Erythroblast (primary cell): Measurements from ENCODE around the gene NINL.
"Not testable (repeated sequence)": the region's sequence is repeated elsewhere in the genome, so short reads cannot be mapped to it uniquely, and the experiment has no call there.

ENCODE experiments used
- DNase-seq, 2 experiments: peaks; one replicate each; lab custom pipeline; 2025; lab: John Stamatoyannopoulos, UW
- GATA1 ChIP-seq: IDR thresholded peaks from 2 replicates; pipeline ENCODE4 v1.6.1; 2011; ENCODE audit warnings: low read depth, mild to moderate bottlenecking, control low read depth, low read length, moderate library complexity
- POLR2A ChIP-seq: IDR thresholded peaks from 2 replicates; pipeline ENCODE4 v1.6.1; 2011; ENCODE audit warnings: mild to moderate bottlenecking, low read length

Gene NINL

DNA sequence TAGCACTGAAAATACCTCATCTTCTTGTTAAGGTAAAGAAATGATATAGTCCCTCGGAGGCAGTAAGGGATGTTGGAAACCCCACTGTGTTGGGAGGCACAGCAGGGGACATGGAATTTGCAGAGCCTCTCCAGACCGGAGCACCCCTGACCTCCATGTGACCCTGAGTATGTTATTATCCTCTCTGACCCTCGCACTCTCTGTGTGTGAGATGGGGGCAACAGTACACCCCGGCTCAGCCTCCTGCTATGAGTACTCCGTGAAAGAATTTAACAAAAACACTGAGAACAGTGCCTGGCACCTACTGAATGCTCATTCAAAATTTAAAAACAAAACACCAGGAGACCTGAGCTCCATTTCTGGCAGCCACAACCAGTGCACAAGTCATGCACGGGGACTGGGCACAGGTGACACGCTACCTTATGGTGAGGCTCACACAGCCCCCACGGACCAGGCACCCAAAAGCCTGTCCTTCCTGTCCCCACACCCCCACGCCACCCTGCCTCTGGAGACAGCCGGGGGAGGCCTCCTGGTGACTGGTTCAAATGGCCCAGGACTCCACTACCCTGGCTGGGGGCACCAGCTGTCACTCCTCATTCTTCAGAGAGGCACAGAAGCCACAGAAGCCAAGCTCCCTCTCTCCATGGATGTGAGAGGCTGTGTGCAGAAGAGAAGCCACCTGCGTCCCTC lies 6.1 kb downstream of the NINL start:
- no peak for TF ChIP-seq GATA1
- no peak for TF ChIP-seq POLR2A
- DNase-seq: no peak

DNA sequence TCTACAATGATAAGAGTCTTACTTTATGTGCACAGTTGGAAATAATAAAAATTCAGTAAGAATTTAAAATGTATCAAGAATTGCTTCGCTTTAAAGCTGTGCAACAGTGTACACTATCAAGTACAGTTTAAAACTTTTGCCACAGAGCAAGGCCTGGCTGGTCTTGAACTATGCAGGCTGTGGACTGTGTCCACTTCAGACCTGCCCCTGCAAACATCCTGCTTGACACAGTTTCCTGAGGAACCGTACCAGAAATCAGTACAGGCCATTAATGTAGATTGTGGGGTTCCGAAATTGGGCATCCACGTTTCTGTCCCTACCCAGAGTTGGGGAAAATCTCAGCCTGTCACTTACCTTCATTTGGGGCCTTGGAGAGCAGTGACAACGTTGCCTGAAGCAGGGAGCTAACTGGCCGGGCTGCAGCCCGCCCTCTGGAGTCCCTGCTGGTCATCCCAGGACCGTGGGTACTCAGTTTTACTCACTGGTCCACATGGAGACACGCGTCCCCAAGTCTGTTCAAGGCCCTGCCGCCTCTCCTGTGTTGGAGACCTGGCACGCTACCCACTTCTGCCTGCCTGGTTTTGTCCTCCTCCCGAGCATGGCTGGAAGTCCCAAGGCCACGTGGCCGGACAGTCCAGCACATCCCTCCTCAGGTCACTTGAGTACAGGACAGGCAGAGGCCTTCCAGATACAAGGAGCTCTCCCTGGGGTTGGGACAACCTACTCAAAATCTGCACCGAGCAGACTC lies 8.4 kb downstream of the NINL start:
- TF ChIP-seq POLR2A (no peak), GATA1 (no peak)
- no peak for DNase-seq

- no peak for TF ChIP-seq GATA1
- TF ChIP-seq POLR2A: no peak
- DNase-seq: no peak
Measured at GRCh38 chr20:25574411-25574810, 10.9 kb downstream of the NINL start.

- TF ChIP-seq POLR2A (no peak), GATA1 (no peak)
Measured at GRCh38 chr20:25573288-25574251, 11.8 kb downstream of the NINL start.

DNA sequence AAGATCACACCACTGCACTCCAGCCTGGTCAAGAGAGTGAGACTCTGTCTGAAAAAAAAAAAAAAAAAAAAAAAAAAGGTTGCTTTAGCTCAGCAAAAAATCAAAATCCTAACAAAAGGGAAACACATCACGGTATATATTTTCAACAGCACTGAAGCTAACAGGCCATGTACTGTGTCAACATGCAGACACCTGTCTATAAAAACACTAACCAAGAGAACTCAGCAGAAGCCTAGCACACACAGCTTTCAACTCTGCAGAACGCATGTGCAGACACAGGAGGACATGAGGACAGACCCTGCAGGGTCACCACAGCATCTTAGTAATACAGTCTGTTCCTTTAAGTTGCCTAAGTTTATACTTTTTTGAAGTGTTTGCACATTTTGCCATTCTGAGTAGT lies 13.5 kb downstream of the NINL start:
- TF ChIP-seq POLR2A: no peak
- TF ChIP-seq GATA1: no peak
- no peak for DNase-seq

More at GRCh38 chr20:25573288-25574251, 11.8 kb downstream of the NINL start:
- no peak for DNase-seq

GRCh38 chr20:25571240-25571639 lies 14.1 kb downstream of the NINL start:
- TF ChIP-seq GATA1: no peak
- no peak for TF ChIP-seq POLR2A
- DNase-seq: no peak

DNA sequence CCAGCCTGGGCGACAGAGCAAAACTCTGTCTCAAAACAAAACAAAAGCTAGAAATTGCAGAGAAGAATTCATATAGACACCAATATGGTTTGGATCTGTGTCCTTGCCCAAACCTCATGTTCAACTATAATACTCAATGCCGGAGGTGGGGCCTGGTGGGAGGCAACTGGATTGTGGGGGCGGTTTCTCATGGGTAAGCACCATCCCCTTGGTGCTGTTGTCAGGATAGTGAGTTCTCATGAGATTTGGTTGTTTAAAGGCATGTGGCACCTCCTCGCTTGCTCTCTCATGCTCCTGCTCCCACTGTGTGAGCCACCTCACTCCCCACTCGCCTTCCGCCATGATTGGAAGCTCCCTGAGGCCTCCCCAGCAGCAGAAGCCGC lies 15.2 kb downstream of the NINL start:
- TF ChIP-seq GATA1 (no peak), POLR2A (no peak)
- DNase-seq: no peak

GRCh38 chr20:25567286-25567685 lies 18.0 kb downstream of the NINL start:
- no peak for DNase-seq
- TF ChIP-seq GATA1: no peak
- TF ChIP-seq POLR2A: no peak

DNA sequence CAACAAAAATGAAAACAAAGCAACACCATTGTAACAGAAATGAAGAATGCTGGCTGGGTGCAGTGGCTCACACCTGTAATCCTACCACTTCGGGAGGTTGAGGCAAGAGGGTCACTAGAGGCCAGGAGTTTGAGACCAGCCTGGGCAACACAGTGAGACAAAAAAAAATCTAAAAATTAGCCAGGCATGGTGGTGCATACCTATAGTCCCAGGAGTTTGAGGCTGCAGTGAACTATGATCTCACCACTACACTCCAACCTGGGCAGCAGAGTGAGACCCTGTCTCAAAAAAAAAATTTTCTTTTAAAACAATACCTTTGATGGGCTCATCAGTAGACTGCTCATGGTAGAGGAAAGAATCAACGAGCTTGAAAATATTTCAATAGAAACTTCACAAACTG lies 18.5 kb downstream of the NINL start:
- DNase-seq: no peak
- TF ChIP-seq POLR2A: no peak
- no peak for TF ChIP-seq GATA1

DNA sequence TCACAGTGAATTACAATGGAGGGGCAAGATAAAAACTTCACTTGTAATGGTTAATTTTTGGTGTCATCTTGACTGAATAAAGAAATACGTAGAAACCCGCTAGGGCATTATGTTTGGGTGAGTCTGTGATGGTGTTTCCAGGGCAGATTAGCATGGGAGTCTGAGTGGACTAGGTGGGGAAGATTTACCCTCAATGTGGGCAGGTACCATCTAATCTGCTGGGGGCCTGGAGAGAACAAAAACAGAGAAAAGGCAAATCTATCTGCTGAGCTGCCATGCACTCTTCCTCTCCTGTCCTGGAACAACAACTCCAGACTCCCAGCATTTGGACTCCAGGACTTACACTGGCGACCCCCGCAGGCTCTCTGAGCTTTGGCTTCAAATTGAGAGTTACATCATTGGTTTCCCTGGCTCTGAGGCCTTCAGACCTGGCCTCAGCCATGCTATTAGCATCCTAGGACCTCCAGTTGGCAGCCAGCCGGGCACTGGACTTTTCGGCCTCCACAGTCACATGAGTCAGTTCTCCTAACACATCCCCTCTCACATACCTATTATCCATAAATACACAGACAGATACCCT lies 19.7 kb downstream of the NINL start:
- no peak for TF ChIP-seq GATA1
- TF ChIP-seq POLR2A: no peak
- no peak for DNase-seq

DNA sequence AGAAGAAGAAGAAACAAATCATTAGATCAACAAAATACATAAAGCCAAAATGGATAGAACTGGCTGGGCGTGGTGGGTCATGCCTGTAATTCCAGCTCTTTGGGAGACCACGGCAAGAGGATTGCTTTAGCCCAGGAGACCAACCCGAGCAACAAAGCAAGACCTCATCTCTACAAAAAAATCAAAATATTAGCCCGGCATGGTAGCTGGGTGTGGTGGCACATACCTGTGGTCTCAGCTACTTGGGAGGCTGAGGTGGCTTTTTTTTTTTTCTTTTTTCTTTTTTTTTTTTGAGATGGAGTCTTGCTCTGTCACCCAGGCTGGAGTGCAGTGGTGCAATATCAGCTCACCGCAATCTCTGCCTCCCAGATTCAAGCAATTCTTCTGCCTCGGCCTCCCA lies 21.5 kb downstream of the NINL start:
- TF ChIP-seq POLR2A (no peak), GATA1 (no peak)
- DNase-seq: no peak

GRCh38 chr20:25563362-25563761 lies 22.0 kb downstream of the NINL start:
- no peak for TF ChIP-seq POLR2A
- no peak for TF ChIP-seq GATA1
- DNase-seq: no peak

GRCh38 chr20:25561771-25562170 lies 23.6 kb downstream of the NINL start:
- not testable (repeated sequence) for DNase-seq

DNA sequence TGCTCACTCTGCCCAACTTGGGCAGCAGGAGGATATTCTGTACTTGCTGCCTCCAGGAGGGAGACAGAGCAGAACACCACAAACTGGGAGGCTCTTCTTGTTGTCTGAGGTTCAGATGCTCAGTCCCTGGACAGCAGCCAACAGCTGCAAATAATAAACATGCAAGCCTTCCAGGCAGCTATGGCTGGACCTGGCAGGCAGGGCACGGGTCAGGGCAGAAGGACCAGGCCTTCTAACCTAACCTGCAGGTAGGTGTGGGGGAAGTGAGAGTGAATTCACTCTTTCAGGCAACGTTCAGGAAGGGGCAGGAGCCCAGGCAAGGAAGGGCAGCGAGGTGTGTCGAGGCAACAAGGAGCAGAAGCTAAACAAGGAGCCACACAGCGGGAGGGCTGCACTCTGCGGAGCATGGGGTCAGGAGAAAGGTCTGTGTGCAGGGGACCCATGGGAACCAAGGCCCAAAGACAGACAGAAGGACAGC lies 31.5 kb downstream of the NINL start:
- no peak for TF ChIP-seq POLR2A
- no peak for TF ChIP-seq GATA1
- DNase-seq: no peak
